Brain microvascular endothelial cell (primary cell): ENCODE results near the gene TERT.
"Not testable (repeated sequence)": the region's sequence is repeated elsewhere in the genome, so short reads cannot be mapped to it uniquely, and the experiment has no call there.

Source experiments
- DNase-seq: peaks from one replicate; pipeline ENCODE4 v3.0.0-alpha.2; 2020
- H3K27ac ChIP-seq: fragments of 250-450 bp; sonication (Bioruptor Pico); 2 replicates; pipeline ENCODE4 v1.5.1; 2020; ENCODE audit warnings: mild to moderate bottlenecking, moderate library complexity
- H3K27me3 ChIP-seq: fragments of 250-450 bp; sonication (Bioruptor Pico); replicated peaks from 2 replicates; pipeline ENCODE4 v1.5.1; 2020; ENCODE audit warnings: mild to moderate bottlenecking
- H3K36me3 ChIP-seq: fragments of 250-450 bp; sonication (Bioruptor Pico); replicated peaks from 2 replicates; pipeline ENCODE4 v1.5.1; 2020; ENCODE audit warnings: mild to moderate bottlenecking
- H3K4me3 ChIP-seq: 2 replicates; pipeline ENCODE4 v1.5.1; 2011; ENCODE audit warnings: low read depth, mild to moderate bottlenecking, control low read depth, low read length, moderate library complexity
- in situ Hi-C: cut with HindIII; loops from 2 replicates; pipeline ENCODE4 v1.10.0; 2017; ENCODE audit warnings: low sequenced_read_pairs, low pct_ligation_motif_present
- TF ChIP-seq, protein P1 (sequence below): IDR thresholded peaks from 2 replicates; pipeline ENCODE4 v1.5.1; 2011; ENCODE audit warnings: low read depth, mild to moderate bottlenecking, moderate library complexity, low read length, control low read depth, inconsistent platforms; ENCODE audit errors: missing control alignments

Gene TERT

DNA sequence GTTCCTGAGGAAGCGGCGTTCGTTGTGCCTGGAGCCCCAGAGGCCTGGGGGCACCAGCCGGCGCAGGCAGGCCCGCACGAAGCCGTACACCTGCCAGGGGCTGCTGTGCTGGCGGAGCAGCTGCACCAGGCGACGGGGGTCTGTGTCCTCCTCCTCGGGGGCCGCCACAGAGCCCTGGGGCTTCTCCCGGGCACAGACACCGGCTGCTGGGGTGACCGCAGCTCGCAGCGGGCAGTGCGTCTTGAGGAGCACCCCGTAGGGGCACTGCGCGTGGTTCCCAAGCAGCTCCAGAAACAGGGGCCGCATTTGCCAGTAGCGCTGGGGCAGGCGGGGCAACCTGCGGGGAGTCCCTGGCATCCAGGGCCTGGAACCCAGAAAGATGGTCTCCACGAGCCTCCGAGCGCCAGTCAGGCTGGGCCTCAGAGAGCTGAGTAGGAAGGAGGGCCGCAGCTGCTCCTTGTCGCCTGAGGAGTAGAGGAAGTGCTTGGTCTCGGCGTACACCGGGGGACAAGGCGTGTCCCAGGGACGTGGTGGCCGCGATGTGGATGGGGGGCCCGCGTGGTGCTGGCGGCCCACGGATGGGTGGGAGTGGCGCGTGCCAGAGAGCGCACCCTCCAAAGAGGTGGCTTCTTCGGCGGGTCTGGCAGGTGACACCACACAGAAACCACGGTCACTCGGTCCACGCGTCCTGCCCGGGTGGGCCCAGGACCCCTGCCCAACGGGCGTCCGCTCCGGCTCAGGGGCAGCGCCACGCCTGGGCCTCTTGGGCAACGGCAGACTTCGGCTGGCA is 1.3 kb downstream of the TERT start:
- Histone ChIP-seq H3K27ac (no peak overlapping the region), H3K36me3 (no peaks in the 10 kb centered on the region), H3K4me3 (no peak overlapping the region), H3K27me3 (peaks cover 32% of the 10 kb centered on the region)
- TF ChIP-seq, protein P1, sequence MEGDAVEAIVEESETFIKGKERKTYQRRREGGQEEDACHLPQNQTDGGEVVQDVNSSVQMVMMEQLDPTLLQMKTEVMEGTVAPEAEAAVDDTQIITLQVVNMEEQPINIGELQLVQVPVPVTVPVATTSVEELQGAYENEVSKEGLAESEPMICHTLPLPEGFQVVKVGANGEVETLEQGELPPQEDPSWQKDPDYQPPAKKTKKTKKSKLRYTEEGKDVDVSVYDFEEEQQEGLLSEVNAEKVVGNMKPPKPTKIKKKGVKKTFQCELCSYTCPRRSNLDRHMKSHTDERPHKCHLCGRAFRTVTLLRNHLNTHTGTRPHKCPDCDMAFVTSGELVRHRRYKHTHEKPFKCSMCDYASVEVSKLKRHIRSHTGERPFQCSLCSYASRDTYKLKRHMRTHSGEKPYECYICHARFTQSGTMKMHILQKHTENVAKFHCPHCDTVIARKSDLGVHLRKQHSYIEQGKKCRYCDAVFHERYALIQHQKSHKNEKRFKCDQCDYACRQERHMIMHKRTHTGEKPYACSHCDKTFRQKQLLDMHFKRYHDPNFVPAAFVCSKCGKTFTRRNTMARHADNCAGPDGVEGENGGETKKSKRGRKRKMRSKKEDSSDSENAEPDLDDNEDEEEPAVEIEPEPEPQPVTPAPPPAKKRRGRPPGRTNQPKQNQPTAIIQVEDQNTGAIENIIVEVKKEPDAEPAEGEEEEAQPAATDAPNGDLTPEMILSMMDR = no peak
- in situ Hi-C loops = no loop called here
- DNase-seq = no peak

DNA sequence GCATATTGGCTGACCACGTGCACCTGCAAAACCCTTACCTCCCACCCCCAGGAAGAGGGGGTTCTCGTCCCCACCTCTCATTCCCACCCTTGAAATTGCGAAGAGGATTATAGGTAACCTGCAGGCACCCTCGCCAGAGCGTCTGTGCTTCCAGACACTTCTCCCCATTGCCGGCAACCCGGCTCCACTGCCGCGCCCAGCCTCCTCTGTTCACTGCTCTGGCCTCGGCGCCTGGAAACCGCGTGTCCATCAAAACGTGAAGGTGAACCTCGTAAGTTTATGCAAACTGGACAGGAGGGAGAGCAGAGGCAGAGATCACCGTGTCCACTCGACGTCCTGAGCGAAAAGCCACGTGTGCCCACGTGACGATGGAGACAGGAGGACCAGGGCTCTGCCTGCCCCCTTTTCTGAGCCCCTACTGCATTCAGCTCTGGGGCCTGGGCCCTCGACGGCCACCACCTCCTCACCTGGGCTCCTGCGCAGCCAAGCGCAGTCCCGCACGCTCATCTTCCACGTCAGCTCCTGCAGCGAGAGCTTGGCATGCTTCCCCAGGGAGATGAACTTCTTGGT is 1.9 kb downstream of the TERT start:
- Histone ChIP-seq H3K4me3 (no peak overlapping the region), H3K27me3 (peaks cover 32% of the 10 kb centered on the region), H3K27ac (no peak overlapping the region), H3K36me3 (no peaks in the 10 kb centered on the region)
- no peak for DNase-seq
- TF ChIP-seq, protein P1 = no peak
- in situ Hi-C loops = no loop called here

DNA sequence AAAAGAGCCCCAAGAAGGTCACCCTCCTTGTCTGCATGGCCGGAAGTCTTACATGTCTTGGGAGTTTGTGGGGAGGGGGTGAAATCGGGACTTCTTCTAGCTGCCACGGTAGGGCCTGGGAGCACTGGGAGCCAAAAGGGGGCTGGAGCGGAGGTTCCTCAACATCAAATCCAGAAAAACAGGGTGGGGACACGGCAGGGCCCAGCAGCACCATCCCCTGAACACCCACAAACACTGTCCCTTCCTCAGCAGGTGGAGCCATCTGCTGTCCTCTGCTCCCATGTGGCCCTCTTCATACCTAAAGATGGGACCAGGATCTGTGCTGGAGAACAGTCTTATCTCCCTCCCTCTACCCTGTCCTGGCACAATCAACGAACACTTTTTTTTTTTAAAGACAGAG is 2.7 kb downstream of the TERT start:
- H3K27me3 ChIP-seq = peaks cover 31% of the 10 kb centered on the region
- TF ChIP-seq, protein P1 = no peak
- no peak for DNase-seq
- no peak overlapping the region for H3K4me3 ChIP-seq
- in situ Hi-C loops = no loop called here
- no peaks in the 10 kb centered on the region for H3K36me3 ChIP-seq
- no peak overlapping the region for H3K27ac ChIP-seq

DNA sequence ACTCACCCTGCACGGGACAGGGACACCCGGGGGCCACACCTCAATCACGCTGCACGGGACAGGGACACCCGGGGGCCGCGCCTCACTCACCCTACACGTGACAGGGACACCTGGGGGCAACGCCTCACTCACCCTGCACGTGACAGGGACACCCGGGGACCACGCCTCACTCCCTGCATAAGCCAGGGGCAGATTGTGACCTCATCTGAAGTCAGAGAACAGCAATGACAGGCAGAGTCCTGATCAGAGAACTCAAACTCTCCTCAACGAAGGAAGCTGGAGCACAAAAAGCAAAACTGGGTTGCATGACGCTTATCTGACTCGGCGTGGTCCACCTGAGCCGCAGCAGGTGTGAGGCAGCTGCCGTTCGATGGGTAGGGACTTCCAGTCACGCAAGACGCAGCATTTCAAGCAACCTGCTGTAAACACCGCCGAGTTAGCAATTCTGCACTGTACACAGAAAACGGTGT is 3.2 kb downstream of the TERT start:
- Histone ChIP-seq H3K36me3 (no peaks in the 10 kb centered on the region), H3K4me3 (no peak overlapping the region), H3K27me3 (peaks cover 26% of the 10 kb centered on the region), H3K27ac (no peak overlapping the region)
- TF ChIP-seq, protein P1 = no peak
- in situ Hi-C loops = no loop called here
- no peak for DNase-seq

DNA sequence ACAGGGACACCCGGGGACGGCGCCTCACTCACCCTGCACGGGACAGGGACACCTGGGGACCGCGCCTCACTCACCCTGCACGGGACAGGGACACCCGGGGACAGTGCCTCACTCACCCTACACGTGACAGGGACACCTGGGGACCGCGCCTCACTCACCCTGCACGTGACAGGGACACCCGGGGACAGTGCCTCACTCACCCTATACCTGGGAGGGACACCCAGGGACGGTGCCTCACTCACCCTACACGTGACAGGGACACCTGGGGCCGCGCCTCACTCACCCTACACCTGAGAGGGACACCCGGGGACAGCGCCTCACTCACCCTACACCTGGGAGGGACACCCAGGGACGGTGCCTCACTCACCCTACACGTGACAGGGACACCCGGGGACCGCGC is 3.9 kb downstream of the TERT start:
- peaks cover 20% of the 10 kb centered on the region for H3K27me3 ChIP-seq
- H3K27ac ChIP-seq, DNase-seq, H3K36me3 ChIP-seq, H3K4me3 ChIP-seq, in situ Hi-C loops: not testable (repeated sequence)

DNA sequence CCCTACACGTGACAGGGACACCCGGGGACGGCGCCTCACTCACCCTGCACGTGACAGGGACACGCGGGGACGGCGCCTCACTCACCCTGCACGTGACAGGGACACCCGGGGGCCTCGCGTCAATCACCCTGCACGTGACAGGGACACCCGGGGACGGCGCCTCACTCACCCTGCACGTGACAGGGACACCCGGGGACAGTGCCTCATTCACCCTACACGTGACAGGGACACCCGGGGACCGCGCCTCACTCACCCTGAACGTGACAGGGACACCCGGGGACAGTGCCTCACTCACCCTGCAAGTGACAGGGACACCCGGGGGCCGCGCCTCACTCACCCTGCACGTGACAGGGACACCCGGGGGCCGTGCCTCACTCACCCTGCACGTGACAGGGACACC is 5.3 kb downstream of the TERT start:
- H3K4me3 ChIP-seq, DNase-seq, H3K27ac ChIP-seq, H3K27me3 ChIP-seq, H3K36me3 ChIP-seq, in situ Hi-C loops: not testable (repeated sequence)
